ENCODE results near the gene VSTM2L. TPM values are rescaled to one million over a fixed set of nuclear protein-coding genes. Genes with fewer than 3 reads are reported as not detected.

VSTM2L gene
- total RNA-seq, 1 experiment from 2014 or later: 0.71 TPM

- H3K36me3 Mint-ChIP-seq (ENCODE audit: insufficient read depth, unreplicated experiment): peaks cover 12% of the 10 kb centered on the region
- CTCF ChIA-PET: no interaction called here
- no peaks in the 10 kb centered on the region for H3K9me3 Mint-ChIP-seq (ENCODE audit: low read depth, unreplicated experiment)
- no peak overlapping the region for H3K27ac Mint-ChIP-seq (ENCODE audit: unreplicated experiment)
- intact Hi-C loops (cut with micrococcal nuclease; ENCODE audit: unreplicated experiment): no loop called here
- no TSS peak for BruUV-seq (replicated peaks)
- DNase-seq: no peak
- H3K27me3 Mint-ChIP-seq (ENCODE audit: unreplicated experiment): peaks cover 10% of the 10 kb centered on the region
- H3K4me1 Mint-ChIP-seq (ENCODE audit: low read depth, unreplicated experiment): no peaks in the 10 kb centered on the region
- H3K4me3 Mint-ChIP-seq (ENCODE audit: low read depth, unreplicated experiment): no peak overlapping the region
- no peak for TF ChIP-seq CTCF (IDR thresholded peaks at IDR 0.05; ENCODE audit: unreplicated experiment)
These were observed 26.1 kb upstream of the VSTM2L start for GRCh38 chr20:37876863-37877262.

- peaks cover 7% of the 10 kb centered on the region for H3K36me3 Mint-ChIP-seq (ENCODE audit: insufficient read depth, unreplicated experiment)
- H3K4me1 Mint-ChIP-seq (ENCODE audit: low read depth, unreplicated experiment): no peaks in the 10 kb centered on the region
- TF ChIP-seq CTCF (IDR thresholded peaks at IDR 0.05; ENCODE audit: unreplicated experiment): no peak
- CTCF ChIA-PET: no interaction called here
- intact Hi-C loops (cut with micrococcal nuclease; ENCODE audit: unreplicated experiment): no loop called here
- H3K27me3 Mint-ChIP-seq (ENCODE audit: unreplicated experiment): peaks cover 22% of the 10 kb centered on the region
- no peak overlapping the region for H3K27ac Mint-ChIP-seq (ENCODE audit: unreplicated experiment)
- H3K9me3 Mint-ChIP-seq (ENCODE audit: low read depth, unreplicated experiment): no peaks in the 10 kb centered on the region
- no peak overlapping the region for H3K4me3 Mint-ChIP-seq (ENCODE audit: low read depth, unreplicated experiment)
- BruUV-seq (replicated peaks): no TSS peak
- no peak for DNase-seq
These were observed 24.8 kb upstream of the VSTM2L start for GRCh38 chr20:37877832-37878772.

GRCh38 chr20:37878835-37879599 lies 23.9 kb upstream of the VSTM2L start:
- H3K27me3 Mint-ChIP-seq (ENCODE audit: unreplicated experiment): peaks cover 22% of the 10 kb centered on the region
- BruUV-seq (replicated peaks): no TSS peak
- intact Hi-C loops (cut with micrococcal nuclease; ENCODE audit: unreplicated experiment): no loop called here
- H3K27ac Mint-ChIP-seq (ENCODE audit: unreplicated experiment): no peak overlapping the region
- no peaks in the 10 kb centered on the region for H3K4me1 Mint-ChIP-seq (ENCODE audit: low read depth, unreplicated experiment)
- no peak for TF ChIP-seq CTCF (IDR thresholded peaks at IDR 0.05; ENCODE audit: unreplicated experiment)
- CTCF ChIA-PET: no interaction called here
- H3K36me3 Mint-ChIP-seq (ENCODE audit: insufficient read depth, unreplicated experiment): peaks cover 7% of the 10 kb centered on the region
- no peaks in the 10 kb centered on the region for H3K9me3 Mint-ChIP-seq (ENCODE audit: low read depth, unreplicated experiment)
- no peak overlapping the region for H3K4me3 Mint-ChIP-seq (ENCODE audit: low read depth, unreplicated experiment)
- DNase-seq: no peak

- TF ChIP-seq CTCF (IDR thresholded peaks at IDR 0.05; ENCODE audit: unreplicated experiment): no peak
- peaks cover 7% of the 10 kb centered on the region for H3K36me3 Mint-ChIP-seq (ENCODE audit: insufficient read depth, unreplicated experiment)
- H3K4me3 Mint-ChIP-seq (ENCODE audit: low read depth, unreplicated experiment): no peak overlapping the region
- H3K4me1 Mint-ChIP-seq (ENCODE audit: low read depth, unreplicated experiment): no peaks in the 10 kb centered on the region
- no peak overlapping the region for H3K27ac Mint-ChIP-seq (ENCODE audit: unreplicated experiment)
- peaks cover 22% of the 10 kb centered on the region for H3K27me3 Mint-ChIP-seq (ENCODE audit: unreplicated experiment)
- DNase-seq: no peak
- intact Hi-C loops (cut with micrococcal nuclease; ENCODE audit: unreplicated experiment): no loop called here
- no TSS peak for BruUV-seq (replicated peaks)
- CTCF ChIA-PET: no interaction called here
- no peaks in the 10 kb centered on the region for H3K9me3 Mint-ChIP-seq (ENCODE audit: low read depth, unreplicated experiment)
These were observed 23.1 kb upstream of the VSTM2L start for GRCh38 chr20:37879843-37880242.
